ENCODE data around the gene KLHDC10.

DNA sequence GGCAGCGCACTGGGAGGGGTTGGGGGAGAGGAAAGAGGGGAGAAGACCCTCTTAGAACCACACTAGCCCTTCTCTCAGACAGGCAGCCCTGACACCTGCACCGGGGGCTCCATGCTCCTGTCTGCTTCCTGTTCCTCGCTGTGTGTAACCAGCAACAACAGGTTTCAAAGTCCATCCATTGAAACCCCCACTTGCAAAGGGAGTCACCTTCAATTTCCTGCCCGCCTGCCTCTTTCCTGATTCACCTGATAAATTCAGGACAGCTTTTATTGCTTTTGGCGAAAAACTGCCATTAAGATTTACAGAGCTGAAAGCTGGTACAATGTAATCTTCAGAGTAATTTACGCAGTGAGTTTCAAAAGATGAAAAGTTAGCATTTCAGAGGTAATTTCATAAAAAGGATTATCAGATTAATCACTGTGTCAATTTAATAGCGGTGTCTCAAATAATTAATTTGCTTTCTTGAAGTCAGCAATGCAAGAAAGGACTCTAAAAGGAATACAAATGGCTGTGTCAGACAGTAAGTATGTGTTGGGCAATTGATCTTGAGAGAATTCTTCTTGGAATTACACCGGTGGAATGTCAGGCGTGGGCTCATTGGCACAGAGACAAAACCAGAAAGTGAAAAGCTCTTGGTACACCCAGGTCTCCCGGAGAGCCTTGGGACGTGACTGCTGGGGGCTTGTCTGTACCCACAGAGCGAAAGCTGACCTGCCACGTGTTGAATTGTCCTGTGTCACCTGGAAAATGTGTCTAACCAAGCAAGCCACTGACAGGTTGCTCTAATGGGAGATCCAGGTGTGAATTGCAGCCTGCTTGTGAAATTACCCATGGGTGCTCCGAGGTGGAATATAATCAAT lies 74.2 kb downstream of the KLHDC10 start:
- TF ChIP-seq CTCF (IDR thresholded peaks at IDR 0.05) (no peak), ZFX (IDR thresholded peaks at IDR 0.05; ENCODE audit: borderline replicate concordance) (no peak)
